GM18519 (cell line): ENCODE results near the gene FAM151A.

Experiments used
- ATAC-seq: cut with Tn5 transposase; IDR thresholded peaks from one replicate; pipeline ENCODE4 v1.9.1; 2021; ENCODE audit warnings: mild to moderate bottlenecking, moderate library complexity; ENCODE audit not compliant: unreplicated experiment, low FRiP score

Gene FAM151A

DNA sequence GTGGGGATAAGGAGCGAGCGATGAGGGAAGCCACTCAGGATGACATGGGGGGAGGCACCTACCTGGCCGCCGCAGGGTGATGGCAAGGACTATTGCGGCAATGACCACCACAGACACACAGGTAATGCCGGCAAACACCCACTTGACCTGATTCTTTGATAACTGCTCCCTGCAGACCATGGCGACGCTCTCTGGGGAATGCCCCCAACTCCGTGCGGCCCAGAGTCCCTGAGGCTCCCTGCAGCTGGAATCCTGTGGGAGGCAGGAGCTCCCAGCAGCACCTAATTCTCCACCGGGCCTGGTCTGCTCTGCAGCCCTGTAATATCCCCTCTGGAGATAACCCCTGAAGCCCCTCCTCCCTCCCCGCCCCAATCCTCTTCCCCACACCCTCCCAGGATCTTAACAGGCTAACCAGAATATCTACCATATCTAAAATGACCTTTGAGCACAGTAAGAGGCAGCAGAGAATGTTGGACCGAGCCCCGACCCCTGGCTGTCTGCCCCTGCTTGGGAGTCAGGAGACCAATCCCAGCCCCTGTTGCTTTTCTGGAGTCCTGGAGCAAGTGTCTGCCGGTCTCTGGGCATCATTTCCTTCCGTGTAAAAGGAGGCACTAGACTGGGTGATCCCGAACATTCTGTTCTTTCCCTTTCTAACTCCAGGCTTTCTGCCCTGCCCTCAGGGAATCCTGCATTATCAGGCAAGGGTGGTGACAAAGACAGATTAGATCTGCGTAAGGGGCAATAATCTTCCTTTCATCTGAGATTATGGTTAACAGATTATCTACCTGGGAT is at the start of gene FAM151A:
Gene FAM151A, minus strand, starts transcription at position 310 of the 792 bp plus-strand sequence. Its CDS starts 130 bp downstream, at position 180.
- ATAC-seq: no peak

GRCh38 chr1:54671985-54672608 is 48.8 kb upstream of the FAM151A start:
- ATAC-seq: no peak

DNA sequence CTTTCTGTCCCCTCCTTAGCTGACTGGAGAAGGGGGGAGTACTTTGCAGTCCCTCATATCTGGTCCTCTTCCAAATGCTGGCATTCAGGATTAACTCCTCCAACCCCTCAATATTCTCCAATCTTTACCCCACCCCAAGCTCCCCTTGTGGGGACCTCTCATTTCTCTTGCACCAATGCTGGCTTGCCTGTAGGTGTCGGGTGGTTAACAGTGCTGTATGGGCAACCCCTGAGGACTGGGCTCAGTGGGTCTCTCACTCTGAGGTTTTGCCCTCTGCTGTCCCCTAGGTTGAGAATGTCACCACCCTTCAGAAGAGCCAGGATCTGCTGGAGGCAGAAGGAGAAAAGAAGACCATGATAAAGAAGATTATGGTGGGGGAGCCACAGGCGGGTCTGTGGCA is 45.2 kb upstream of the FAM151A start:
- no peak for ATAC-seq

DNA sequence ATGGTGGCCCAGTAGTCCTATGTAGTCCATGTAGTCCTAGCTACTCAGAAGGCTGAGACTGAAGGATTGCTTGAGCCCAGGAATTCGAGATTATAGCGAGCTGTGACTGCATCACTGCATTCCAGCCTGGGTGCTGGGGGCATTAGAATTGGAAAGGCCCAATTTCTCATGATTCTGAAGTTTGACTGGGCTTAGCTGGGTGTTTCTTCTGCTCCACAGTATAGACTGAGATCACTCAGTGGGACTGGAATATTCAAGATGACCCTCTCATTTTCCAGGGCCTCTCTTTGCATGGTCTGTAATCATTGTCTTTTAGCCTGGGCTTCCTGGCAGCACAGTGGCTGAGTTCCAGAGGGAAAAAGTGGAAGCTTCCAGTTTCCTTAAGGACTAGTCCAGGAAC is 44.5 kb upstream of the FAM151A start:
- no peak for ATAC-seq

DNA sequence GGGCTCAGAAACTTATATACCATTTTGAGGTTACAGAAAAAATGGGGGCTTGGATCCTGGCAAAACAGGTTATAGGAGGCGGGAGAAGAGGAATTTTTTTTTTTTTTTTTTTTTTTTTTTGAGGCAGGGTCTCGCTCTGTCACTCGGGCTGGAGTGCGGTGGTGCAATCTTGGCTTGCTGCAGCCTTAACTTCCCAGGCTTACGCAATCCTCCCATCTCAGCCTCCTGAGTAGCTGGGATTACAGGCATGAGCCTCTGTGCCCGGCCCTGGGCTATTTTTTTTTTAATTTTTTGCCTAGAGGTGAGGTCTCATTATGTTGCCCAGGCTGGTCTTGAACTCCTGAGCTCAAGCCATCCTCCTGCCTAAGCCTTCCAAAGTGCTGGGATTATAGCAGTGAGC is 43.0 kb upstream of the FAM151A start:
- ATAC-seq: no peak

DNA sequence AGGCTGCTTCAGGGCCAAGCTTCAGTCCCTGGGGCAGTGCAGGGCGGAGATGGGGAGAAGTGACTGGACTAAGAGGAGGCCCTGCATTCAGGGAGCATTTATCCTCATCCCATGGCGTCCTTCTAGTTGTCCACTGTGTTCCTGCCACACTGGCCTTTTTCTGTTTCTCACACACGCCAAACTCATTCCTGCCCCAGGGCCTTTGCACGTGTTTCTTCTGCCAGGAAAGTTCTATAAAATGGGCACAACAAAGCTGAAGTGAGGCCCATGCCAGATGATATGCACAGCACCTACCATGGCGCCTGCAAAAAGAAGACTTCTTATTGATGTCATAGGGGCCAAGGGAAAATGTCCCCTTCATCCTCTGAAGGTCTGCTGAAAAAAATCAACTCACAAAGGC is 42.5 kb upstream of the FAM151A start:
- no peak for ATAC-seq

- no peak for ATAC-seq
Measured at GRCh38 chr1:54664364-54664763, 41.0 kb upstream of the FAM151A start.

DNA sequence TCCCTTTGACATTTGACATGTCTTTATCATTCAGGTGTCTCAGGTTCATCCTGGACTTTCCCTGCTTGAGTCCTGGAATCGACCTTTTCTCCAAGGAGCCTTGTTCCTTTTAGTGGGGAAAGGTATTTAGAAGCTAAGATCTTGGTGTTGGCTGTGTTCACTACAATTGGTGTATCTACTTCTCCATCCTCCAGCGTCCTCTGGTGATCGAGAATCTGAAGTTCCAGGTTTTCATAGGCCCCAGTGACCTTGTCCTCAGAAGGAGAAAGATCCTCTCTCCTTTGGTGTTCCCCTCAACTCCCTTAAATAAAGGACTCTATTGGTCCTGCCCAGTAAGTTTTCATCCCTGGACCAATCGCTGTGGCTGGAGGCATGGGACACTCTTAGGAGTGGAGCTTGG is 40.4 kb upstream of the FAM151A start:
- no peak for ATAC-seq

DNA sequence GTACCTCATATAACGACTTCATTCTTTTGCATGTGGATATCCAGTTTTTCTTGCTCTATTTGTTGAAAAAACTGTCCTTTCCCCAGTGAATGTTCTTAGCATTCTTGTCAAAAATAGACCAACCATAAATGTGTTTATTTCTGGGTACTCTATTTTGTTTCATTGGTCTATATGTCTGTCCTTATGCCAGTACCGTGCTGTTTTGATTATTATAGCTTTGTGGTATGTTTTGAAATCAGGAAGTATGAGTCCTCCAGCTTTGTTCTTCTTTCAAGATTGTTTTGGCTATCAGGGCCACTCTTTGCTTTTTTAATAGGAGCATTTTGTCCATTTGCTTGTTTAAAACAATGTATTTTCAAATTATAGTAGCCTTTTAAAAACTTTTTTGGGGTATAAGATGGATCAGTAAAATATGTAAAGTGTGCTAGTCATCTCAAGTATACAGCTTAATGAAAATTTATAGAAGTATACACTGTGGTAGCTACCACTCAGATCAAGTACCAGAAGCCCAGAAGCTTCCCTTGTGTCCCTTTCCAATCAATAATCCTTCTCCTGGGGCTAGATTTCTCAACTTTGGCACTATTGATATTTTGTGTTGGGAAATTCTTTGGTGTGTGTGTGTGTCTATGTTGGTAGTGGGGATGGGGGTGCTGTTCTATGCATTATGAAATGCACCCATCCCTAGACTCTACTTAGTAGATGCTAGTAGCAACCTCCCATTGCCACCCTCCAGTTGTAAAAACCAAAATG is 35.0 kb upstream of the FAM151A start:
- no peak for ATAC-seq

- no peak for ATAC-seq
Measured at GRCh38 chr1:54653036-54653435, 29.7 kb upstream of the FAM151A start.

- no peak for ATAC-seq
Measured at GRCh38 chr1:54652168-54652567, 28.8 kb upstream of the FAM151A start.

- ATAC-seq: no peak
Measured at GRCh38 chr1:54651608-54652007, 28.3 kb upstream of the FAM151A start.

DNA sequence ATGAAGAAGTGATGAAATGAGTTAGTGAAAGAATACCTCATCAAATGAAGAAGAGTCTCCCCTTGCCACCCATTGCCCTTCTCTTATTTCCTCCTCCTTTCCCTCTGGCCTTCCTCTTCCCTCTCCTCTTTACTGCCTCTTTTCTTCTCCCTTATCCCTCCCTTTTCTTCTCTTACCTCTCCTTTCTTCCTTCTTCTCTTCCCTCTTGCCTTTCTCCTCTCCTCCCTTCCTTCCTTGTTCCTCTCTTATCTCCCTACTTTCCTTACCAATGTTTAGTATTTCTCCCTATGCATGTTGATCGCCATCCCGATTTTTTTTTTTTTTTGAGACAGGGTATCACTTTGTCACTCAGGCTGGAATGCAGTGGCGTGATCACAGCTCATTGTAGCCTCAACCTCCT is 27.1 kb upstream of the FAM151A start:
- ATAC-seq: no peak

GRCh38 chr1:54649921-54650320 is 26.6 kb upstream of the FAM151A start:
- no peak for ATAC-seq

- ATAC-seq: no peak
Measured at GRCh38 chr1:54649130-54649898, 26.0 kb upstream of the FAM151A start.

DNA sequence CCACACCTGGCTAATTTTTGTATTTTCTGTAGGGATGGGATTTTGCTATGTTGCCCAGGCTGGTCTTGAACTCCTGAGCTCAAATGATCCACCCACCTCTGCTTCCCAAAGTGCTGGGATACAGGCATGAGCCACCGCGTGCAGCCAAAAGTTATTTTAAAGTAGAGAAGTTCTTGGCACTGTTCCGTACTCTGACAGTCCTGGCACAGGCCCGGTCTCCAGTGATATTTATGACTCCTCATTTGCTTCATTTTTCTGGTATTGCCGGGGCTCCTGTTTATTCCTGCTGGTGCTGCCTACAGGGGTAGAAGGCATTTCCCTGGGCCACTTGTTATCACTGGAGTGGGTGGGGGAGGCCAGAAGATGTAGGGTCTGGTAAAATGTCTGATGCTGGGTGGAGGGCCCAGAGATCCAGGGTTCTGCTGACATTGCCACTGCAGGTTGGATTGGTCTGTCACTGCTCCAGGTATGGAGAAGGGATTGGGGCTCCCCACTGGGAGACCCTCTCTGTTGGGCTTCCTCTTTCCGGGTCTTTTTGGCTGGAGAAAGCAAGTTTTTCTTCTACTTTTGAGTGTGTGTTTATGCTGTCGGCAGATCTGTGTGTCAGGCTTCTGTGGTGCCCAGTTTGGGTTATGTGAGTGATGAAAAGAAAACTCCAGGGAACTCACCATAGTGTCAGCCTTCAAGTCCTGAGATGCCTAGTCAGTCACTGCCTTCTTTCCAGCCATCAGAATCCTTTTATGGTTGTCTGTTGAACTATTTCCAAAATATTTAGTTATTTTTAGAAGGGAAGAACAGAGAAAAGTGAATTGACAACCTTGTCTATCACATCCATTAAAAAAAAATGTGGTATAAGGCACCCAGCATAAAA is 22.7 kb upstream of the FAM151A start:
- ATAC-seq: no peak

DNA sequence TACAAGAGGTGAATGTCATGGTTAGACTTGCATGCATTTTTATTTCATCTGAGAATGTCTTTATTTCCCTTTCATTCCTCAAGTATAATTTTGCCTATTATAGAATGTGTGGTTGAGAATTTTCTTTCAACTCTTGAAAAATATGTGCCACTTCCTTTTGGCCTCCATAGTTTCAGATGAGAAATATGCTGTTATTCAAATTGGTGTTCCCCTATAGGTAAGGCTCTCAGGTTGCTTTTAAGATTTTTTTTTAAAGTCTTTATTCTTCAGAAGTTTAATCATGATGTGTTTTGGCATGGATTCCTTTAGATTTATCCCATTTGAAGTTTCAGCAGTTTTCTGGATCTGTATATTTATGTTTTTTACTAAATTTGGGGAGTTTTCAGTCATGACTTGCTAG is 20.4 kb upstream of the FAM151A start:
- ATAC-seq: no peak

DNA sequence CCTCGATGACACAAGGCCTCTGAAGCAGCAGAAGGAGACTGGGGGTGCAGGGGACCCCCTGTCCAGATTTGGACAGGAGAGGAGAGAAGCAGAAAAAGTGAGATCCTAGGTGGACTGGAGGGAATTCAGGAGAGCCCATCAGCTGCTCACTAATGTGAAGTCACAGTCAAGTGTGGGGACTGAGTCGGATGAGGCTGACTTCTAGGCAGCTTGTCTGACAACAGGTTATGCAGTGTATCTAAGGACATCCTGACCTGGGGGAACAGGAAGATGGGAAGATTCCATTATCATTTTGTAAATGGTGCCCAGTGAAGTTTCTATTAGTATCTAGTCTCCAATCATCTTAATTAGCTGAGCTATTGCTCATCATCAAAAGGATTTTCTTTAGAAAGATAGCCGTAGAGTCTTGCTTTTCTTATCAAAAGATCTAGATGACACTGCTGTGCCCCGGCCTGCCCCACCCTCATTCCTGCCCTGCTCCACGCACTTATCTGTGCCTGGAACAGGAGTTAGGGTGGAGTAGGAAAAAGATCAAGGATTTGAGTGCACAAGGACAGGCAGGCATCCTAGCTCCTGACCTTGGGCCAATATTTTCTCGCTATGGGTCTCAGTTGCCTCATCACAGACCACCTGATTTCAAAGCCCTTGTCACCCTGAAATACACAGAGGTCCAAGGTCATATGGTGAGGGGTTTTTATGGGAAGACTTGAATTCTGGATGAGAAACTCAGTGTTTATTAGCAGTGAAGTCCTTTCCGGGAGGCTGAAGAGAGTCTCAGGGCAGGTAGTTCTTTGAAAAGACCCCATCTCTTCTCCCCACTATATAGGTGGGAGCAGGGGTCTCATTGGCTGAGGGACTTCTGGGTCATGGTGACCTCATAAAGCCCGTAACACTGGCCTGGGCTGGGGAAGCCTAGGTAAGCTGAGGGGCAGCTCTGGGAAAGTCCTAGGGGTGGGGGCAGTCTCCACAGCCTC is 17.8 kb upstream of the FAM151A start, which contains the start of gene MROH7:
Gene MROH7, plus strand, starts transcription at position 924 of the 974 bp plus-strand sequence. CDS start 11,141 bp downstream, outside the sequence.
- no peak for ATAC-seq
